Cortex of kidney (tissue), 1 donor: Measurements from ENCODE around the gene CD6.
"Not testable (repeated sequence)": the region's sequence is repeated elsewhere in the genome, so short reads cannot be mapped to it uniquely, and the experiment has no call there.

Source experiments
- DNase-seq: peaks from one replicate; lab custom pipeline; 2025; lab: John Stamatoyannopoulos, UW

CD6 gene

DNA sequence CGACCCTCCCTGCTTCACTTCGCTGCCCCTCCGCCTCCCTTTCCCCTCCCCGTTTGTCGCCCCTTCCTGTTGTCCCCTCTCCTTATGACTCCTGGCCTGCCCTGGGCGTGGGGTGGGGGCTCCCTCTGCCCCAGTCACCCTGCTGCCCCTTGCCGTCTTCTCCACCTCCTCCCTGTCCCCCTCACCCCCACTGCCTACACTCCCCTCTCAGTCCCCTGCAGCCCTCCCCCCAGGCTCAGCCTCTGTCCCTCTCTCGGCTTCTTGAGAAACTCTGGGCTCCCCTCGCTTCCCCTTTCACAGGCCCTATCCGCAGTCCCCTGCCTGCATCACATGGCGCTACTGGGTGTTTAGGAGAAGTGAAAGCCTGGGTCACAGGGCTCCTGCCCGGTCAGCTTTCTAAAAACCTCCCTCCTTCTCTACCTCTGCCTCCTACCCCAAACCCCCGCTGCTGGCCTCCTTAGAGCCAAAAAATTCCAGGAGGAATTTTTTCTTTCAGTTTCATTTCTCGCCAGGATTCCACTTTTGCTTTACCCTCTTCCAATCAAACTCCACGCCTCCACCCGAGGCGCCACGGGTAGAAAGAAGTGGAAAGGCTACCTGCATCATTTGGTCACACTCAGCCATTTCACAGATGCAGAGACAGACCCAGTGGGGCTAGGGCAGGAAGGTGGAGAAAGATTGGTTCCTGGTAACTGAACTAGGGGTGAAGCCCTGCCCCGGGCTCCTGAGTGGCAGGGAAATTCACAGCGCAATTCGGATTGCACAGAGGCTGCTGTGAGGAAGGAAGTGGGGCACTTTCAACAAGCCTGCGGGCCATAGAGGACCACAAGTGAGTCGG is 19.4 kb upstream of the CD6 start, which contains the start of gene SLC15A3:
Gene SLC15A3 (minus strand): TSS at position 273 of the 838 bp plus-strand sequence. CDS start 625 bp downstream, outside the sequence.
- no peak for DNase-seq

DNA sequence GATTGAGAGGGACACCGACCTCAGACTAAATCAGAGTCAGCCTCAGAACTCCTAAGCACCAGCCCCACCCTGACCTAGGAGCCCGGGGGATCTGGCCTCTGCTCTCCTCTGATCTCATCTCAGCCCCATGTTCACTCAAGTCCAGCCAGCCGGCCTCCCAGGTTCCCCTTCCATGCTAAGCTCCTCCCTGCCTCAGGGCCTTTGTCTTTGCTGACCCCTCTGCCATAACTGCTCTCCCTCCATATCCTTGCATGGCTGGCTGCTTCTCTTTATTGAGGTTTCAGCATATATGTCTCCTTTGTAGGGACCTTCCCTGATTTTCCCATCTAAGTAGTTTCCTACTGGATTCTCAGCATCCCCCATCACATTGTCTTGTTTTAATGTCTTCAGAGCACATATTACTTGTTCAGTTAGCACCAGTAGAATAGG is 18.7 kb upstream of the CD6 start:
- no peak for DNase-seq

DNA sequence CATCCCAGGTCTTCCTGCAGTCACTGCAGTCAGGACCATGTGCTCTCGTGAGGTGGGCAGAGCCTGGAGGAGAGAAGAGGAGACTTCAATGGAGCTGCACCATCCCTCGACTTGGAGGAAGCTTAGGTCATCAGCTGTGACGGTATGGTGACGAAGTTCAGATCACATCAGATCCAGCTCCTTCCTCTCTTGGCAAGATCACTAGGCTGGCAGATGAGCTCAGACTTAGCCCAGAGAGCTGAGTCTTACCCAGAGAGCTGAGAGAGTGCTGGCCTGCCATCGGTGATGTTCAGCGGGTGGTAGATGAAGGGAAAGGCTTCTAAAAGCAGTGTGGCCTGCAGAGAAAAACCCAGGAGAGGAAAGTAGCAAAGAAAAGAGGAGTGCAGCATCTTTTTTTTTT is 17.7 kb upstream of the CD6 start:
- DNase-seq: no peak

DNA sequence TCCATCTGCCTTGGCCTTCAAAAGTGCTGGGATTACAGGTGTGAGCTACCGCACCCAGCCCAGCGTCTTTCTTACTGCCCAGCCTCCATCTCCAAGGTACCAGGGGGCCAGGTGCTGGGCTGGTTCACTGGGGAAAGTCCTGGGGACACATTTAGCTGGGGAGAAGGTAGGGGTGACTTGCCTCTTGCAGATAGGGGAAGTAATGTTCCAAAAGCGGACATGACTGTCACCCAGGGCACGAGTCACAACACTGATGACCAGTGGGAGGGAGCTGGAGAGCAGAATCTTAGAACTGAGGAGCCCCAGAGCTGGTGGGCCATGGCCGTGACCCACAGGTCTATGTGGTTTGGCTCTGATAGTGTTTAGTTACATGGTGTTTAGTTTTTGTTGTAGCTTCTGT is 17.1 kb upstream of the CD6 start:
- no peak for DNase-seq

DNA sequence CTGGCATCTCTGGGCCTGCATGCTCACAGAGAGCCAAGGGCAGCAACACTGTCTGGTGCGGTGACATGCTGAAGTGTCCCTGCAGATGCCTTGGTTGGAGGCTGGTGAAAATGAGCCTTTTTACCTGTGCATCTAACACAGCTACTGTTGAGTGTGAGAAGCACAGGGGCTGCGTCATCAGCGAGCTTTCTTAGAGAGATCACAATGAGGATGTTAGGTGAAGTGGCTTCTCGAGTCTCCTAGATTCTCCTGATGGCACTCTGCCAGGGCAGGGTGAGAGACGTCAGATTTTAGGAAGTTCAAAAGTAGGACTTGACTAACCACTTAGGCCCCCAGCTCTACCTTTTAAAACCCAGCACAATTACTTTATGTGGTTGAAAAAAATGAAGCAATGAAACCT is 15.9 kb upstream of the CD6 start:
- DNase-seq: no peak

DNA sequence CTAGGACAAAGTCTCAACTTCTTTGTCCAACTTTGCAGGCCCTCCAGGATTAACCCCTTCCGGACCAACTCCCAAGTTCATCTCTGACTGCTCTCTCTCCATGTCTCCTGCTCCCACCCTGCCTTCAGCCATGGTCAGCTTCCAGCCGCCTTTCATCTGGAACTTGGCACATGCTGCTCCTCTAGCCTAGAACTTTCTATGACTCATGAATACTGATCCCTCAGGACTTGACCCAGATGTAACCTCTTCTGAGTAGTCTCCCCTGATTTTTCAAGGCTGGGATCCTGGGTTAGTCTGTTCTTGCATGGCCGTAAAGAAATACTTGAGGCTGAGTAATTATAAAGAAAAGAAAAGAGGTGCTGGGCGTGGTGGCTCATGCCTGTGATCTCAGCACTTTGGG is 14.3 kb upstream of the CD6 start:
- no peak for DNase-seq

DNA sequence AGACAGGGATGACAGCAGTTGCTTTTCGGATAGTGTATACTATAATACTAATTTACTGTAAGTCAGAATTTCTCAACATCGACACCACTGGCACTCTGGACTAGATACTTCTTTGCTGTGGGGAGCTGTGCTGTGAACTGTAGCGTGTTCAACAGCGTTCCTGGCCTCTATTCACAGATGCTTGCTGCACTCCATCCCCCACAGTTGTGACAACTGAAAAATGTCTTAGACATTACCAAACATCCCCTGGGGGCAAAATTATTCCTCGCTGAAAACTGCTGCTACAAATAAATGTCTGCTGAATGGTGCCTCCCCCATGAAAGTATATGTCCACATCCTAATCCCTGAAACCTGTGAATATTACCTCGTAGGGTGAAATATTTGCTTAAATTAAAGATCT is 12.0 kb upstream of the CD6 start:
- no peak for DNase-seq

DNA sequence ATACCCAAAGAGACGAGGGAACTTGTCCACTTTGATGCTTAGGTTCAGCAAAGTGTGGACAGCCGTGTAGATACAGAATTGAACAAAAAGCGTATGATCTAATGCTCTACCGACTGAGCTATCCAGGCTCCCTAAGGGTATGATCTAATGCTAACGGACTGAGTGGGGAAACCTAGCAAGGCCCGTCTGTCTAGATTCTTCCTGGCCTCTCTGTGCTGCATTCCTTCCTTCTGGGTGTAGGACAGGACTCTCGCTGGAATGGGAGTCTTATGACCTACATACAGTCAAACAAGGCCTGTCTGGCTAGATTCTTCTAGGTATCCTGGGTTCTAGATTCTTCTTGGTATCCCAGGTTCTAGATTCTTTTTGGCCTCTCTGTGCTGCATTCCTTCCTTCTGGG is 11.1 kb upstream of the CD6 start:
- no peak for DNase-seq

DNA sequence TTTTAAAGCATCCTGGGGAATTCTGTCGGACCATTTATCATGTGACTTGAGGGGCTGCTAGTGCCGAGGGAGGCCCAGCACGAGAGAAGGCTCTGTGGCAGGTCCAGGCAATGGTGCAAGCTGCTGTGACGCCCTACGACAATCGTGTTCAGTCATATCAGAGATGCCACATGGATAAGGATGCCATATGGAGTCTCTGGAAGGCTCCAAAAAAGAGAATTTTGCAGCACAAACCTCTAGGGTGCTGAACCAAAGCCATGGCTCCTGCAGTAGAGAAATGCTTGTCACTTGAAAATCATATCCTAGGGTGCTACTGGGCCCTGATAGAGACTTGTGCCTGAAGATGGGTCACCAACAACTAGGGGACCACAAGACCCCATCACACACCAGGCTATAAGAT is 6.7 kb upstream of the CD6 start:
- no peak for DNase-seq

DNA sequence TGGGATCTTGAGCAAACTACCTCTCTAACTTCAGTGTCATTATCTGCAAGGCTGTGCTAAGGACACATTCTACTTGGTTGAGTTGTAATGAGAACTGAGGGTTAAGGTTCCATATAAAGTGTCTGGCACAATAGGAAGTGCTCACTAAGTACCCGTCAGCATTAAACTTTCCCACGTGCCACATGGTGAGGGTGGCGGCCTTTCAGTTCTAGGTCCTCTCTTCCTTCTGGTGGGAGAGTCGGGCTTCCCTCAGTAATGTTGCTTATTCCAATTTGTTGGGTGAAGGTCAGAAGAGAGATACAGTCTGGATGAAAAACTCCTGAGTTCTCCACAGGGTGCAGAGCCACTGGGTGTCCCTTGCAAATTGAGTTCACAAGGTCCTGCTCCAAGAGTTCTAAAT is 4.6 kb upstream of the CD6 start:
- DNase-seq: no peak

DNA sequence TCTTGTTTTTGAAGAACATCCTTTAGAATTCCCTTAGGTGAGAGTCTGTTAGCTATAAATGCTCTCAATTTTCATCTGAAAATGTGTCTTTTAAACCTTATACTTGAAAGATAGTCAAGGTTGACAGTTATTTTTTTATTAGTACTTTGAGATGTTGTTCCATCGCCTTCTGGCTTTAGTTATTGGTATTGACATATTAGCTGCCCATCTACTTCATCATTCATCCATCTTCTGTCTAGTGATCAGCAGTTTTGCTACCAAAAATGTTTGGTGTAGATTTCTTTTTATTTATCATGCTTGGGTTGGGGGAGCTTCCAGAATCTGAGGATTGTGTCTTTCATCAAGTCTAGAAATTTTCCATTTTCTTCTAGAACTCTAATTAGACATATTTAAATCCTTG is 3.3 kb upstream of the CD6 start:
- no peak for DNase-seq

DNA sequence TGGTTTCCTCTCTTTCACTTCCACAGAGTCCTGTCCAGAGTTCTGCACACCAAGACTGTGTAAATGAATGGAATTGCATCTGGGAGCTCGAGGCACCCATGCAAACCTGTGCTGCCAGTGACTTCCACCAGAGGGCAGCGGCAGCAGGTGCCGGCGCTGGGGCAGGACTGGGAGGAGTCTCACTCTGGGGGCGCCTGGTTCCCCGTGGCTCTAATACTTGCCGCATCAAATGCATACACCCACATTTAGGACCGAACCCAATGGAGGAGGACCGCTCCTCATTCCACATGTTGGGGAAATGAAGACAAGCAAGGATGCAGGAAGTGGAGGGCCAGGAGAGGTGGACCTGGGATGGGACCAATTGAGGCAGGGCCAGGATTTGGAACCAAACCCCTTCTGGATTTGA is 1.1 kb upstream of the CD6 start:
- DNase-seq: no peak

DNA sequence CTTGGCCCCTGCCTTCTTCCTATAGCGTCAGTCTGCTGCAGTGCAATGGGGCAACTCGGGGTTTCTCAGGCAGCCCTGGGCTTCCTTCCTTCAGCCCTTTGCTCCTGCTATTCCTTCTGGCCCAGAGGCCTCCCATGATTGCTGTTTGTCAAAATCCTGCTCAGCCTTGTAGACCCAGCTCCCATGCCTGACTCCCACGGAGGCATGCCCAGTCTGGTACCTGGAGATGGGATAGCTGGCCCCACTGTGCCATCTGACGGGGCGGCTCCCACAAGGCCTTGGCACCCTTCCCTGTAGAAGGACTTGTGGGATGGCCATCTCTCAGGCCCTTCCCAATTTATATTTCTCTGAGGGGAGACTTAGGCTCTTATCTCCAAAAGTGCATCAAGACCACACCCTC is 590 bp upstream of the CD6 start:
- DNase-seq: no peak

DNA sequence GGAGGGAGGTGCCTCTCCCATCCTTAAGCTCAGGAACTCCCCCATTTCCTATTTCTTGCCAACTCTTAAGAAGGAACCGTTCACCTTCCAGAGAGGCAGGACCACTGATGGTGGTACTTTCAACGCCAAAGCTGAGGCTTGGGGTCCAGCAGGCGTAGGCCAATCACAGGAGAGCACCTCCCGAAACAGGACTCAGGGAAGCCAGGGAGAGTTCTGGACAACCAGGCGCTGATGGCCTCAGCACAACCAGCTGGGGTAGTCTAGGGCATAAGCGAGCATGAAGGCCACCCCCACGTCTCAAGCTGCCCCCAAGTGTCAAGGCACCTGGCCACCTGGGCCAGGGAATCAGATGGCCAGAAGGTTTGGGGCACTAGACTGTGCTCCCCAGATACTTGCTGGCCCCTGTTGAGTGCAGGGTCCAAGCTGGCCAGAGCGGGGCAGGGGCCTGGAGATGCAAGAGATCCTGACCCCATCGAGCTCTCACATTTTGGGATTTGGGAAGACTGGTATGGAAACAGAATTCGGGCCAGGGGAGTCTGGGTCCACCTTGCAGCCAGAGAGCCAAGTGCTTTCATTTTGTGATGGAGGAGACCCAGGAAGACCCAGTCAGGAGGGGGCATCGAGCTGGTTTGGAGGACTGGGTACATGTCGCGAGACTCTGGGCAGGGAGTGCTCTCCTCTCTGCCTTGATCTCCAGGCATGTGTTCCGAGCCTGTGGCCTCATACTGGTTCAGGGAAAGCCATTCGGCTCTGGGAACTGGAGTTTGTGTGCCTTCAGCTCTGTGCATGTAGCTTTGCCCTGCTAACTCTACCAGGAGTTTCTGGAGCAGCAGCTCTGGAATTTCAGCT is 926 bp downstream of the CD6 start:
- no peak for DNase-seq

DNA sequence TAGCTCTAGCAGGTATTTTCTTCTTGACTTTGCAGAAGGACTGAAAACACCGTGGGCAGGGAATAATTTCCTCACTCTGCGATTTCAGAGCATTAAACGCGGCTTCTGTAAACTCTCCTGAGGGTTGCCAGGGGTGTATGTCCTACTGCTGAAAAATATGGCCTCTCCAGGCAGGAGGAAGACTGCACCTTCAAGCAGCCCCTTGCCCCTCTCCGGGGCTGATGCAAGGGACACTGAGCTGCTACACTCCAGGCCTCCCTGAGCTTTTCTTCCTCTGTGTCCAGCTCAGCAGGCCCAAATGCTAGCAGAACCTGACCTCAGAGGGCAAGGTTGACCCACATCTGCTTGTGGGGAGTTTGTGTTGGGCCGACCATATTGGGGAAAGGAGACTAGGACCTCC is 2.2 kb downstream of the CD6 start:
- no peak for DNase-seq

DNA sequence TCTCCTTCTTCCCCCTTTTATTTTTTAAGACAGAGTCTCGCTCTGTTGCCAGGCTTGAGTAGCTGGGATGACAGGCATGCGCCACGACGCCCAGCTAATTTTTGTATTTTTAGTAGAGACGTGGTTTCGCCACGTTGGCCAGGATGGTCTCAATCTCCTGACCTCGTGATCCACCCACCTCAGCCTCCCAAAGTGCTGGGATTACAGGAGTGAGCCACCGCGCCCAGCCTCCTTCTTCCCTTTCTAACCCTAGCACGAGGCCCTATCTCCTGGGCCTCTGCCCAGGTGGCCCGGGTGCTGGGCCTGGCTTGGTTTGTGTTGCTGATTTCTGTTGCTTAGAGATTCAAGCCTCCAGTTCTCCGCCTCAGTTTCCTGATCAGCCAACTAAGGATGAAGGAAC is 2.8 kb downstream of the CD6 start:
- not testable (repeated sequence) for DNase-seq

DNA sequence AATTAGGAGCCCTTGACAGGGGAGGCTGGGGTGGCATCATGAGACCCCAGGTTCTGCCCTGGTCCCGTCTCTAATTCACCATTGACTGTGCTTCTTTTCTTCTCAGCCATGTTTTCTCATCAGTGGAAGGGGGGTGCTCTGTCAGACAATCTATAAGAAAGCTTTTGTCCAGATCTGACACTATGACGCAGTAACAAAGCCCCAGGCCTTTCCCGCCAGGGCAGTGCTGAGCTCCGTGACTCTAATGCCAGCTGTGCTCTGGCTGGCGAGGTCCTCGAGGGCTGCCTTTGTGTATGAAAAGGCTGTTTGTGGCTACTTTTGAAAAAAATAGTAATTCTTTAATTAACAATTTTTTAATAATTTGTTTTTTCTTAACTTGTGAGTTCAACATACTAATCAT is 3.2 kb downstream of the CD6 start:
- no peak for DNase-seq

DNA sequence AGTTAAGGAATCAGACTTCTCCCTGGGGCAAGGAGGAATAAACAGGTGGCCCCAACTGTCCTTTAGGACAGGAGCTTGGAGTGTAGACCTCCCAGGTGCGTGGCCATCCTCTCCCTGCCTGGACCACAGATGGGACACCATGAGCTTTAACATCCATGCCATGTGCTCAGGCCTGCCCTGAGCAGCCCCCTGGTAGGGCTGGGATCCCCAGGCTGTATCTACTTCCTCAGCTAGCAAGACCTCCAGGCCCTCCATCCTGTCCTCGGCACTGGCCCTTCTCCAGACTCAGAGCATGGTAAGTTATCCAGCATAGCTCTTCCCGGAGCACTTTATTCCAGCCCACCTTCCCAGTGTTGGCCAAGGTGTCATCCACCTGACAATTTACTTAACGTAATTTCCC is 5.7 kb downstream of the CD6 start:
- no peak for DNase-seq

DNA sequence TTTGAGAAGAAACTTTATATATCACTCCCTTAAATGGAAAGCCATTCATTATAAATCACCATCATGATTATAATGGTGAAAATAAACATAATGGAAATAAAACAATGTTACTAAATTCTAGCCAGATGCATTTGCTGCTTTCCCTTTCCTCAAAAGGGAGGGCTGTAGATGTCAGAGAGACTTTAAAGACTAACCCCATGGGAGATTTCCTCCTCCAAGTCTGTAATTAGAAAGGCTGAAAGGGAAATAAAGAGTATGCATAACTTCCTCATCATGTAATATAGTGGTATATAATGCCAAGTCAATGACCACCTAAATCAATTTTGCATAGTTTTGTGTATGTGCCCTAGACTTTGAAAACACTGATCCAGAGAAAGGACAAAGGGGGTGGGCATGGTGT is 6.4 kb downstream of the CD6 start:
- no peak for DNase-seq

DNA sequence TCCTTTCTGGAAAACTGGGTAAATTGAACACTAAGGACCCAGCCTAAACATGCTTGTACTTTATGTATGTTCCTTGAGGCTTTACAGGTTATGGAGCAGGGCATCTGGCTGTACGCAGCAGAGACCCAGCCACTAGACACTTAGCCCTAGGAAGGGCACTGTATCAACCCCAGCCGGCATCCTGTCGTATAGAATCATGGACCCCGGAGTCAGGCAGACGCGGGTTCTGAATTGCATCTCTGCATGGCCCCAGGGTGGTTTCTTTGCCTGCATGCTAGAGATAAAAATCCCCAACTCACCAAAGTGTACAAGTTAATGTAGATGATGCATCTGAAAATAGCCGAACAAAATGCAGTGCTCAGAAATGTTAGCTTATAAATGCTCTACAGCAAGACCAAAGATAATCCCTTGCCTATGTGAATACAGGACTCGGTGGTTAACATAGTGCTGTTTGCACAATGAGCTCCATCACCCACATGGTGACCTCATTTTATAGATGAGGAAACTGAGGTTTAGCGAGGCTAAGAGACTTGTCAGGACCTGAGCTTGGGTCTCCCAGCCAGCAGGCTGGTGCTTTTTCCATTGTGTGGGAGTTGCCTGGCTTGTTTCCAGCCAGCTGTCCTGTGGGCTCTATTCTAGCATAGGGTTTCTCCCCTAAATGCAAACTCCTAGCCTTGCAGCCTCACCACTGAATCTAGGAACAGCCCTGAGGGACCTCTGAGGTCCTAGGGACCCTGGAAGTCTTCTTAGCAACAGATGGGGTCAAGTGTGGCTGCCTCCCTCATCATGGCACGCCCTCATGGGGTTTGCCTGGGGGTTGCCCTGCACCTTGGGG is 7.3 kb downstream of the CD6 start:
- no peak for DNase-seq

DNA sequence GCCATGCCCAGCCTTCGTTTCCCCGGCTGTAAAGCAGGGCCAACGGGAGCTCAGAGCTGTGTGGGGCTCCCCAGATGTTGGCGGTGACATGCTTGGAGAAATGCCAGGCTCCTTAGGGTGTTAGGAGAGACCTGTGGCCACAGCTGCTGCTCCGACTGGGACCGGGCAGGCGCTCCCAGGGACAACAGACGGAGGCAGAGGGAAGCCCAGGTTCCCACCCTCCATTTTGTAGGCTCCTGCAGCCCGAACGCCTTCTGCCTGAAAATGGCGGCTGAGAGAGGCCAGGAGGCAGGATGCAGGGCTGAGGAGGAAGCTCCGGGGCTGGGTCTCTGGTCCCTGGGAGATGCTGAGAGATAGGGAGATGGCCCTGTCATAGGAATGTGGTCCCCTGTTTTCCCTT is 10.0 kb downstream of the CD6 start:
- DNase-seq: no peak

DNA sequence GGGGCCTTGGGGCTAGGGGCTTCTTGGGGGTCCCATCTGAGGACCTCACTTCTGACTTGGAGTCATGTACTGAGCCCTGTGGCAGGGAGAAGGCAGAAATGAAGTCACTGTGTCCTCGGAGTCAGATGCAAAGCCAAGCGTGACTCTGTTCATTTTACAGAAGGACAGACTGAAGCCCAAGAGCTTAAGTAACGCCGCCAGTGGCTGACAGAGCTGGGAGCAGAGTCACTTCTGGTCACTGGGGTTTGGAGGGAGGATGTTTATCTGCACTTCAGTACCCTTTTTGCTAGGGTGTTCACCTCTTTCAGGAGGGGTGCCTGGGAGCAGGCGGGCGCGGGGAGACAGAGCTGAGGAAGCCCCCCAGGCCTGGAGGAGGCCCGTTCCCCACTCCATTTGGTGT is 10.7 kb downstream of the CD6 start:
- no peak for DNase-seq
